A549 (cell line): ENCODE measurements around the gene MBOAT2. TPM values are rescaled to one million over a fixed set of nuclear protein-coding genes. Genes with fewer than 3 reads are reported as not detected.
"Not testable (repeated sequence)": the region's sequence is repeated elsewhere in the genome, so short reads cannot be mapped to it uniquely, and the experiment has no call there.

Experiments used
- ATAC-seq, 2 experiments: fragments of 200-7000 bp in 1 of 2; fragments of >200 bp in 1 of 2; cut with Nextera tagmentation in 1 of 2; cut with Tn5 transposase in 1 of 2; 3 replicates each; pipeline versions ENCODE4 v1.8.0 to v1.9.1; 2018 to 2020; ENCODE audit warnings: mild to moderate bottlenecking in 1 of 2, moderate library complexity in 1 of 2
- CTCF ChIA-PET: fragments of 300-600 bp; sonication (Branson Sonifier 250); formaldehyde crosslinking; extraction: SDS; loops from one replicate; lab custom pipeline; 2021; ENCODE audit warnings: antibody characterized with exemption, inconsistent platforms; lab: Yijun Ruan, JAX
- POLR2A ChIA-PET: fragments of 350-600 bp; formaldehyde crosslinking; extraction: SDS; loops from one replicate; lab custom pipeline; 2021; ENCODE audit warnings: antibody characterized with exemption, inconsistent platforms; lab: Yijun Ruan, JAX
- DNase-seq, 2 experiments: peaks; one replicate each; pipeline versions ENCODE4 v3.0.0 to v3.0.0-alpha.2; 2011 to 2016; ENCODE audit warnings: low read depth in 1 of 2, low spot score in 1 of 2
- FAIRE-seq: peaks from 2 replicates; lab custom pipeline; 2011; peaks lifted over from hg19 to GRCh38; lab: Jason Lieb, UNC
- H3K27ac ChIP-seq, 2 experiments: fragments of >200 bp; sonication (Bioruptor Twin); formaldehyde crosslinking; 3 replicates each; pipeline ENCODE4 v1.5.1; 2016 to 2017
- H3K4me1 ChIP-seq: fragments of >200 bp; sonication (Bioruptor Twin); formaldehyde crosslinking; 3 replicates; pipeline ENCODE4 v1.6.1; 2016
- H3K4me2 ChIP-seq: fragments of >200 bp; sonication (Bioruptor Twin); formaldehyde crosslinking; 3 replicates; pipeline ENCODE4 v1.6.1; 2016
- H3K4me3 ChIP-seq: fragments of >200 bp; sonication (Bioruptor Twin); formaldehyde crosslinking; 3 replicates; pipeline ENCODE4 v1.5.1; 2016
- H3K9me3 ChIP-seq: fragments of >200 bp; sonication (Bioruptor Twin); formaldehyde crosslinking; 3 replicates; pipeline ENCODE4 v1.6.1; 2016
- ATOH8 ChIP-seq: fragments of 250-450 bp; sonication (Bioruptor Pico); IDR thresholded peaks from 2 replicates; pipeline ENCODE4 v1.5.0; 2020; ENCODE audit warnings: low read depth, mild to moderate bottlenecking, moderate library complexity
- BCL3 ChIP-seq: fragments of >200 bp; sonication (Bioruptor Twin); formaldehyde crosslinking; IDR thresholded peaks from 3 replicates; pipeline ENCODE4 v1.6.1; 2016
- BHLHE40 ChIP-seq: IDR thresholded peaks from 2 replicates; pipeline ENCODE4 v1.6.1; 2012; ENCODE audit warnings: low read depth, low read length, inconsistent platforms
- CBX2 ChIP-seq: fragments of 200-600 bp; sonication (generic); IDR thresholded peaks from 2 replicates; pipeline ENCODE4 v1.6.1; 2016; ENCODE audit warnings: low read depth, mild to moderate bottlenecking, borderline replicate concordance
- CBX8 ChIP-seq: fragments of 200-600 bp; sonication (generic); IDR thresholded peaks from 2 replicates; pipeline ENCODE4 v1.6.1; 2016
- CEBPB ChIP-seq, 2 experiments: fragments of >200 bp in 1 of 2; sonication (Bioruptor Twin) in 1 of 2; formaldehyde crosslinking in 1 of 2; IDR thresholded peaks; 2 replicates each; pipeline ENCODE4 v1.6.1; 2012 to 2016
- CHD2 ChIP-seq: fragments of 150-350 bp; IDR thresholded peaks from 2 replicates; pipeline ENCODE4 v1.6.1; 2014; ENCODE audit warnings: low read length; ENCODE audit not compliant: partially characterized antibody
- CTCF ChIP-seq: fragments of >200 bp; sonication (Bioruptor Twin); formaldehyde crosslinking; IDR thresholded peaks from 3 replicates; pipeline ENCODE4 v1.5.1; 2016
- EHF ChIP-seq: fragments of 250-450 bp; sonication (Bioruptor Pico); IDR thresholded peaks from 2 replicates; pipeline ENCODE4 v1.5.0; 2020; ENCODE audit warnings: mild to moderate bottlenecking
- ELK1 ChIP-seq: fragments of 150-350 bp; IDR thresholded peaks from 2 replicates; pipeline ENCODE4 v1.6.1; 2014; ENCODE audit warnings: low read depth, mild to moderate bottlenecking, low read length
- FOSB ChIP-seq: fragments of 250-450 bp; sonication (Bioruptor Pico); IDR thresholded peaks from 2 replicates; pipeline ENCODE4 v1.5.0; 2020; ENCODE audit warnings: mild to moderate bottlenecking, moderate library complexity
- FOSL2 ChIP-seq, 2 experiments: fragments of 450-650 bp in 1 of 2; fragments of >200 bp in 1 of 2; sonication (Bioruptor Twin) in 1 of 2; formaldehyde crosslinking; IDR thresholded peaks; 2 replicates each; pipeline versions ENCODE4 v1.5.0 to v1.6.1; 2016 to 2020; ENCODE audit warnings: mild to moderate bottlenecking in 1 of 2, moderate library complexity in 1 of 2
- FOXS1 ChIP-seq: fragments of 250-450 bp; sonication (Bioruptor Pico); IDR thresholded peaks from 2 replicates; pipeline ENCODE4 v1.5.0; 2020; ENCODE audit warnings: mild to moderate bottlenecking, moderate library complexity
- HMGXB4 ChIP-seq: fragments of 250-450 bp; sonication (Bioruptor Pico); IDR thresholded peaks from 2 replicates; pipeline ENCODE4 v1.5.0; 2021; ENCODE audit warnings: mild to moderate bottlenecking, moderate library complexity, borderline replicate concordance
- KDM5A ChIP-seq: fragments of 200-600 bp; sonication (generic); IDR thresholded peaks from 2 replicates; pipeline ENCODE4 v1.6.1; 2016; ENCODE audit warnings: antibody characterized with exemption, mild to moderate bottlenecking
- MAZ ChIP-seq: fragments of 150-350 bp; IDR thresholded peaks from 2 replicates; pipeline ENCODE4 v1.6.1; 2014; ENCODE audit warnings: antibody characterized with exemption, low read depth, low read length, borderline replicate concordance
- TP53 ChIP-seq: fragments of 250-450 bp; sonication (Bioruptor Pico); IDR thresholded peaks from 2 replicates; pipeline ENCODE4 v1.5.0; 2021; ENCODE audit warnings: mild to moderate bottlenecking, moderate library complexity
- ZSCAN20 ChIP-seq: fragments of 250-450 bp; sonication (Bioruptor Pico); IDR thresholded peaks from 2 replicates; pipeline ENCODE4 v1.8.0; 2022; ENCODE audit warnings: mild to moderate bottlenecking, moderate library complexity
- WGBS: methylation state at CpG from one replicate; pipeline ENCODE4 v1.1.6; 2017; ENCODE audit errors: missing lambda C conversion rate; 5-methylcytosine and 5-hydroxymethylcytosine counted together
- polyA plus RNA-seq, 4 experiments: library from polyadenylated mRNA; depleted of rRNA in 3 of 4; stranded (reverse); fragments of >200 nt; fragmentation: RNase III in 1 of 4; extraction: RNeasy Plus Mini Kit Qiagen cat#74134 plus additional on column Dnase treatment in 1 of 4; gene quantifications; 2 replicates in 3 of 4; 3 replicates in 1 of 4; pipeline ENCODE4 v1.2.3, GENCODE V29; 2011 to 2017

MBOAT2 gene
- polyA plus RNA-seq, 2 of the 4 experiments (the other 2 are of a cell fraction): 33.1 to 33.3 TPM

GRCh38 chr2:8932702-8933101, 70.8 kb downstream of the MBOAT2 start (continued):
- no peak for TF ChIP-seq ZSCAN20
- TF ChIP-seq CEBPB (IDR thresholded peaks at IDR 0.05): no peak
- no peak for TF ChIP-seq EHF (CRISPR knock-in tag)

GRCh38 chr2:8930185-8930584, 73.3 kb downstream of the MBOAT2 start:
- H3K4me2 ChIP-seq, H3K9me3 ChIP-seq, POLR2A ChIA-PET, CTCF ChIA-PET, H3K27ac ChIP-seq, FAIRE-seq, H3K4me3 ChIP-seq, DNase-seq, H3K4me1 ChIP-seq, ATAC-seq: not testable (repeated sequence)
- WGBS: 90% methylated on average over 5 of the region's 5 CpGs

- ATAC-seq (no peak), DNase-seq (no peak), FAIRE-seq (no peak)
- ChIA-PET CTCF (no interaction called here), POLR2A (no interaction called here)
- 90% methylated on average over 3 of the region's 3 CpGs for WGBS
- Histone ChIP-seq H3K9me3 (no peaks in the 10 kb centered on the region), H3K27ac (no peak overlapping the region), H3K4me1 (no peaks in the 10 kb centered on the region), H3K4me3 (no peak overlapping the region), H3K4me2 (no peak overlapping the region)
- TF ChIP-seq KDM5A: no peak
- TF ChIP-seq CBX2: no peak
- no peak for TF ChIP-seq CTCF
- no peak for TF ChIP-seq BCL3
- no peak for TF ChIP-seq FOSB
These were observed 74.4 kb downstream of the MBOAT2 start for GRCh38 chr2:8929128-8929527.

- no peaks in the 10 kb centered on the region for H3K9me3 ChIP-seq
- no peaks in the 10 kb centered on the region for H3K4me1 ChIP-seq
- H3K4me2 ChIP-seq: no peak overlapping the region
- WGBS: 82% methylated on average over 17 of the region's 17 CpGs
- no peak for FAIRE-seq
- no peak for DNase-seq
- H3K27ac ChIP-seq: no peak overlapping the region
- ChIA-PET CTCF (no interaction called here), POLR2A (no interaction called here)
- TF ChIP-seq FOXS1 (CRISPR knock-in tag) (no peak), ELK1 (no peak), EHF (CRISPR knock-in tag) (no peak), TP53 (CRISPR knock-in tag) (no peak), MAZ (no peak), BHLHE40 (no peak), CHD2 (no peak), HMGXB4 (CRISPR knock-in tag) (no peak), ATOH8 (no peak), CBX8 (no peak), FOSL2 (IDR thresholded peaks at IDR 0.05) (no peak), FOSL2 (CRISPR knock-in tag; IDR thresholded peaks at IDR 0.05) (no peak)
- H3K4me3 ChIP-seq: no peak overlapping the region
- no peak for ATAC-seq
These were observed 75.7 kb downstream of the MBOAT2 start for GRCh38 chr2:8927510-8928455.
